GM18868 (cell line): Measurements from ENCODE around the gene ECT2L.

ENCODE experiments used
- ATAC-seq: cut with Tn5 transposase; IDR thresholded peaks from one replicate; pipeline ENCODE4 v1.9.1; 2021; ENCODE audit warnings: mild to moderate bottlenecking, moderate library complexity; ENCODE audit not compliant: unreplicated experiment

The ECT2L gene

GRCh38 chr6:138849791-138850190, 53.9 kb downstream of the ECT2L start:
- no peak for ATAC-seq

DNA sequence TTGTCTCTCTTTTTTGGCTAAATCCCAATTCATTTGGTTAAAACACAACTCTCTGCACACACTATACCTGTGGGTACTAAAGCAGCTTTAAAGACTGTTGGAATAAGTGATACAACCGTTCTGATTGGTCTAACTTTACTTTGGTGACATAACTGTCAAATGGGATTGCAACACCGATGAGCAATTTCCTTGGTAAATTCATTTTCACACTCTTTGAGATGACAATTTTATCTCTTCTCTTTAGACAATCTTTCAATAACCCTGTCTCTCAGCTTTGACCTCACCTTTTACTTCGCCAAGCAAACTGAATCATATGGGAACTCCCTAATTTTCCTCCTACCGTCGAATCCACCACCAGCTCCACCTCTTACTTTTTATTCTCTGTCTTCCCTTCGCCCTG, 60.8 kb downstream of the ECT2L start:
- no peak for ATAC-seq

GRCh38 chr6:138857775-138858174, 61.9 kb downstream of the ECT2L start:
- ATAC-seq, result no peak

- no peak for ATAC-seq
Observed at GRCh38 chr6:138862456-138862855, 66.6 kb downstream of the ECT2L start.

DNA sequence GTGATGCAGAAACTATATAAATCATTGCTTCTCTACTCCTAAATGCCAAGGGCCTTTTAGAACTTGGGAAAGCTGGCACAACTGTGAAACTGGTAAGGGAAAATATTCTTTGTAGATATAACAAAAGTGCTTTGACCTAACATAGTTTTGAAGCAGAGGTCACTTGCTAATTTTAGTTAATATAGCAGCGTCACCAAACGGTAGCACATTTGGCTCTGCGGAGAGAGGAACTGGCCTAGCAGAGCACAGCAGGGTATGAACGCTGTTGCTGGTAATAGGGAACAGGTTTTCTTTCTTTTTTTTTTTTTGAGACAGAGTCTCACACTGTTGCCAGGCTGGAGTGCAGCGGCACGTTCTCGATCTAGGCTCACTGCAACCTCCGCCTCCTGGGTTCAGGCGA, 67.4 kb downstream of the ECT2L start:
- no peak for ATAC-seq

DNA sequence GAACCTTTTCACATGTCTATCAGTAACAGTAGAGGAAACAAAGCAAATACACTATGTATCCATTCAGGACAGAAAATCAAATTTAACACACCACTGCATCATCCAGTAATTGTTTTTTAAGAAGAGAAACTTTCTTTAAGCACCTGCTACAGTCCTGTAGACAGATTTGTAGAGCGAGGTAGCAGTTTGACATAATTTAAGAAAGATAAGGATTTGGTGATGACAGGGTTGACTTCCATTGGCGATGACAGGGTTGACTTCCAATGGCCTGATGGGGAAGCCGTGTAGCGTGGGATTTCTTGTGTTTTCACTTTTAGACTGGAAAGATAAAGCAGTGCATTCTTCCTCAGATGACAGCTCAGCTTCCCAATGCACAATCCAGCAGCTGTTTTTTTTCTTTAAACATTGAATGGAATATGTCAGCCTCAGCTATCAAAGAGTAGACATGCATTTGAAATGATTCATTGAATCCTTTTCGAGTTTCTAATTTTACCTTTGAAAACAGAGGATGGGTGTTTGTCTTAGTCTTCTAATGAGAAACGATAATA, 68.5 kb downstream of the ECT2L start:
- no peak for ATAC-seq

GRCh38 chr6:138865480-138866109, 69.7 kb downstream of the ECT2L start:
- no peak for ATAC-seq

GRCh38 chr6:138868181-138868580, 72.3 kb downstream of the ECT2L start:
- no peak for ATAC-seq

GRCh38 chr6:138869398-138869797, 73.5 kb downstream of the ECT2L start:
- ATAC-seq, result no peak

DNA sequence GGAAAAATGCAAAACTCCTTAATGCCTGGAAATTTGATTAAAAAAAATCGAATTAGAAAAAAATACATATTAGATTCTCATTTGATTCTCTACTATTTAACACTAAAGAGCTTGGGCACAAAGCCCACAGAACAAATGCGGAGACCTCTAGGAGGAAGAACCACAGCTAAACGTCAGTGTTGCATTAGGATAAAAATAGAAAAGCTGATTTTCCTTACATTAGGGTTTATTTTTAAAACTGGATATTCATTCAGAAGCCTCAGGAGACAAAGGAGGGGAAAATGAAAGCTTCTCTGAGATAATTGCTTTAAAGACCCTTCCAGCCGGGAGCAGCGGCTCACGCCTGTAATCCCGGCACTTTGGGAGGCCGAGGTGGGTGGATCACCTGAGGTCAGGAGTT, 77.3 kb downstream of the ECT2L start:
- no peak for ATAC-seq

- peak; percentile 85 for ATAC-seq
Observed at GRCh38 chr6:138882369-138883017, 86.6 kb downstream of the ECT2L start.

DNA sequence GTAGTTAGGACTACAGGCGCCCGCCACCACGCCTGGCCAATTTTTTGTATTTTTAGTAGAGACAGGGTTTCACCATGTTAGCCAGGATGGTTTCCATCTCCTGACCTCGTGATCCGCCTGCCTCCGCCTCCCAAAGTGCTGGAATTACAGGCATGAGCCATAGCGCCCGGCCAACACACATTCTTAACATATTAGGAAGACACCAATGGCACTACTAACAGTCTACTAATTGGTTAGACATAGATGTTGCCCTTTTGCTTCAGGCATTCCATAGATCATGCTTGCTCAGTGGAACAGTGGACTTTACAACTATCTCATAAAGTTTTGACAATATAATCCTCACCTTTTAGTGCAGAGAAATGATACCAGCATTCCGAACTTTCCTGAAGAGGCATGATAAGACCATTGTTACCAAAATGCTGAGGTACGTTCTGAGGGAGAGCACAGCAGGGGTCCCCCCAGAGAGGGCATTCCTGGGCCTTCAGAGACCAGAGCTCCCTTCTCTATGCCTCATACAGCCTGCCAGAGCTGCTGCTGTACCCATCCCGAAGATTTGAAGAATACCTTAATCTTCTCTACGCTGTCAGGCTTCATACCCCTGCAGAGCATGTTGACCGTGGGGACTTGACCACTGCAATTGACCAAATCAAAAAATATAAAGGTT, 89.4 kb downstream of the ECT2L start:
- ATAC-seq, result no peak

DNA sequence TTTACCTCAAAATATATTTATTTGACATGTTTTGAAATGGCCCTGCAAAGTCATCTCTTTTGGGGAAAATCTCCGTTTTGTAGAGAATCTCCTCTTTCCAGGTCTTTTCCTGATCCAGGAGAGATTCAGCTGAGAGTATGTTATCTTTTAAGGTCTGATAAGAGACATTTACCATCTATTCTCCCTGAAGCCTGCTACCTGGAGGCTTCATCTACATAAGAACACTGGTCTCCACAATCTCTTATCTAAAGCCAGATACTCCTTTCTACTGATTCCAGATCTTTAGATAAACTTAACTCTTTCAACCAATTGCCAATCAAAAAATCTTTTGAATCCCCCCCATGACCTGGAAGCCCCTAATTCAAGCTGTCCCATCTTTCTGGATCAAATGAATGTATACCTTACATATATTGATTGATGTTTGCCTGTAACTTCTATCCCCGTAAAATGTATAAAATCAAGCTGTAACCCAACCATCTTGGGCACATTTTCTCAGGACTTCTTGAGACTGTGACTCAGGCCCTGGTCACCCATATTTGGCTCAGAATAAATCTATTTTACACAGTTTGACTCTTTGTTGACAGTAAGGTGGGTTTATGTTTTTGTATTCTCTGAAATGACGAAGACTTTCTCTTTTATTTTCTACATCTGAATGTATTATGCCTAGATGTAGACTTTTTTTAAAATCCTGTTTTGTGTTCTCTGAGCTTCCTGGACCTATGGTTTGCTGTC, 95.5 kb downstream of the ECT2L start:
- no peak for ATAC-seq

- ATAC-seq, result no peak
Observed at GRCh38 chr6:138896104-138896756, 100.3 kb downstream of the ECT2L start.

GRCh38 chr6:138897031-138897430, 101.1 kb downstream of the ECT2L start:
- no peak for ATAC-seq

DNA sequence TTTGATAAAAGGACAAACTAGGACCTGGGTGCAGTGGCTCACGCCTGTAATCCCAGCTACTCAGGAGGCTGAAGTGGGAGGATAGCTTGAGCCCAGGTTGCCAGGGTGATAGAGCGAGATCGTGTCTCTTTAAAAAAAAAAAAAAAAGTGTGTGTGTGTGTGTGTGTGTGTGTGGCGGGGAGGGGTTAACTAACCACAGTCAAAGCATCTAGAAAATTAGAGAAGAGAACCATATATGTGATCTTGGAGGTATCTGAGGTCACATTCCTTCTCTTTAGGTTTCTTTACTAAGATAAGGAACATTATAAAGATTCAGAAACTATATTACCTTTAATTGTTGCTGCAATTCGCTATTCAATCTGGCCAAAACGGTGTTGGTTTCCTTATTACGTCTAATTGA, 111.3 kb downstream of the ECT2L start:
- ATAC-seq, result no peak

GRCh38 chr6:138909511-138909910, 113.6 kb downstream of the ECT2L start:
- ATAC-seq, result no peak

GRCh38 chr6:138909975-138910374, 114.1 kb downstream of the ECT2L start:
- no peak for ATAC-seq

GRCh38 chr6:138912308-138912707, 116.4 kb downstream of the ECT2L start:
- ATAC-seq, result peak; percentile 76

DNA sequence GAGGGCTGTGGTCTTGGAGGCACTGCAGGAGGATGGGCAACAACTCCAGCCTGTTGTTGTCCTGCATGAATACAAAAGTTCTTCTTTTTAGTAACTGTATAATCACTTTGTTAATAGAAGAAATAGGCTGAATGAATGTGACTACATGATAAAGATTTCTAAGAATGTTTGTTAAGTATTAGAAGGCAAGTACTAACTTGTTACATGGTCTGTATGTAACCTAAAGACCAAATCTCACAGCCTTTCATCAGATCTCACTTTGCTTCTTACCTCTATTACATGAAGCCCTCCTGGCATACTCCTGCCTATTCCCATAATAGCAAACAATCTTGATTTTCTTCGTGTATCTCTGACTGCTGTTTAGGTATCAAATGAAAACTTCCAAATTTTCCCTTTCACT, 118.8 kb downstream of the ECT2L start:
- ATAC-seq, result no peak

- no peak for ATAC-seq
Observed at GRCh38 chr6:138920906-138921305, 125.0 kb downstream of the ECT2L start.
